Renal cortex interstitium (tissue), 11 donors: ENCODE results near the gene BBX. TPM values are rescaled to one million over a fixed set of nuclear protein-coding genes. Genes with fewer than 3 reads are reported as not detected.
A peak's percentile ranks its signal among the peaks of the same experiment; 100 is the strongest.

Source experiments
- DNase-seq, 11 donors: peaks; one replicate each; pipeline ENCODE4 v3.0.0-alpha.2; 2013; ENCODE audit warnings: low read depth in 9 of 11, low spot score in 4 of 11; ENCODE audit errors: extremely low read depth in 1 of 11
- polyA plus RNA-seq, 3 donors: library from polyadenylated mRNA; unstranded; fragments of 120-200 nt; gene quantifications; one replicate each; pipeline ENCODE4 v1.2.1, GENCODE V29; 2013; ENCODE audit not compliant: insufficient read length in 3 of 3

BBX gene
- polyA plus RNA-seq, 3 donors: 66.2 to 76.0 (median 73.4) TPM

DNA sequence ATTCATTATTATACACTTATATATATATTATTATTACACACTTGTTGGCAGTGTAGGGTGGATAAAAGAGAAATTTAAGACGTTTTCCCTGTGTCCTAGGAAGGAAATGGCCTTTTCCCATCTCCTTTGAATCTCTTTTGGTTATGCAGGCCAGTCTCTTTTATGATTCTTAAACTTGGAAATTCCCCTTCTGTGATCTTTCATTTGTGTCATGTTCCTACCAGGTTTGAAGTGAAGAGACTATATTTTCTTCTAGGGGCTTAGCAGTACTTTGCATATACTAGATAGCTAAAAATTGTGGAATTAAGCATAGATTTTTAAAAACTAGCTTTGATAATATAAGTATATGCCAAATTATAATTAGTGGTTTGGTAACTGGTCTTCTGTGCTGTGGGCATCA lies 58.5 kb downstream of the BBX start:
- no peak for DNase-seq

- no peak for DNase-seq
These were observed 65.5 kb downstream of the BBX start for GRCh38 chr3:107588217-107588616.

DNA sequence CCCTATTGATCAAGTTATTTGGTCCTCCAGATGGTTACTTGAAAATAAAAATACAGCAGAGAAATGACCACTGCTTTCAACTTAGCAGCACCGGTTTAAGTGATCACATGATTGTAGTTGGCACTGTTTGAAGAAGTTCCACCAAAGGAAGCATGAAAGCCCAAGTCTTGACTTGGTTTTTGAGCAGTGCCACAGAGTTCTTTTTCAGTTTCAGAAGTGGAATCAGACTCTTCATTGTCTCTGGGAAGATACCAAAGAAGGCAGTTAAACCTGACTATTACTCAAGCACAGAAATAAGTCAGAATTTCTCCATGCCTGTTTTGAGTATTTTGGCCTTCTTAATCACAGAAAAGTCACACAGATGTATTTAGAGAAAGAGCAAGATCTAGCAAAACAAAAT lies 66.7 kb downstream of the BBX start:
- no peak for DNase-seq

GRCh38 chr3:107590786-107591185 lies 68.0 kb downstream of the BBX start:
- no peak for DNase-seq

GRCh38 chr3:107592073-107592472 lies 69.3 kb downstream of the BBX start:
- DNase-seq: no peak

- no peak for DNase-seq
These were observed 72.1 kb downstream of the BBX start for GRCh38 chr3:107594870-107595269.

GRCh38 chr3:107596639-107597038 lies 73.9 kb downstream of the BBX start:
- DNase-seq: no peak

- DNase-seq: peak in 8 of 11 donors; percentile 28 to 52 (median 41)
These were observed 76.4 kb downstream of the BBX start for GRCh38 chr3:107598926-107599771.

DNA sequence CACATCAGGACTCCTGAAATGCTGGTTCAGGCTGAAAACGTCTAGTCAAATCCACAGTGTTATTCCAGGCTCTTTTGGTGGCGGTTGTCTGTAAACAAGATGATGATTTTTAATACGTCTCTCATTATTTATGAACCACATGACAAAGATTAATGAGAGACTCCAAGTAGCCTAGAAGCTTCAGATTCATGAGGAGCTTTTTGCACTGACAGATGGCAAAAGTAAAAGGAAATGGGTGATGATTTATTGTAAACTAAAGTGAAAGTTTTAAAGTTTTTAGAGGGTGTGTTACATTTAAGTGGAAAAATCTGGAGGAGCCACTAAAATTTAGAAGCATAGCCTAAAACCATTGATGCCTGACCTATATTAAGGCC lies 77.0 kb downstream of the BBX start:
- no peak for DNase-seq

- DNase-seq: no peak
These were observed 78.0 kb downstream of the BBX start for GRCh38 chr3:107600780-107601179.

GRCh38 chr3:107604057-107604822 lies 81.5 kb downstream of the BBX start:
- no peak for DNase-seq

GRCh38 chr3:107611775-107612469 lies 89.2 kb downstream of the BBX start:
- DNase-seq: no peak

DNA sequence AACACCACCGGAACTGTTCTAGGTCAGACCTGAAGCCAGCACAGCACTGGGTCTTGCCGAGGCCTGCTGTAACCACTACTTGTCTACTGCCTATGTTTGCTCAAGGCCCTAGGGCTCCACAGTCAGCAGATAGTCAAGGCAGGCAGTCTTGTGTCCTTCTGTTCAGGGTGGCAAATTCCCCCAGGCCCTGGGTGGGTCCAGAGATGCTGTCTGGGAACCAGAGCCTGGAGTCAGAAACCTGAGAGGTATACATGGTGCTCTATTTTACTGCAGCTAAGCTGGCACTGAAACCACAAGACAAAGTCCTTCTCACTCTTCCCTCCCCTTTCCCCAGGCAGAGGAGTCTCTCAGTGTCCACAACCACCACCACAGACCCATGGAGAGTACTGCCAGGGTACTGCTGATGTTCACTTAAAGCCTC lies 89.9 kb downstream of the BBX start:
- DNase-seq: no peak

DNA sequence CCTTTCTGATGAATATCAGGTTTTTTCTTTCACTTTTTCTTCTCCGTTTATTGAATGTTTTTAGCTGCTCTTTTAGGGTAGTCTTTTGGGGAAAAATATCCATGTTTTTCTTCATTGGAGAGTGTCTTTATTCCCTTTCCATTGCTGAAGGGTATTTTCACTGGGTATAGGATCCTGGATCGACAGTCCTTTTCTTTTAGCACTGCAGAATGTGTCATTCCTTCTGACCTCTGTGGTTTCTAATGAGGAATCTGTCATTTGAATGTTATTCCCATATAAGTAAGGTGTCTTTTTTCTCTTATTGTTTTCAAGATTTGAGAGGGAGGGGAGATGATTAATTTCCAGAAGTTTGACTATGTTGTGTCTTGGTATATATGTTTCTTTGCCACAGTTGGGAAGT lies 96.8 kb downstream of the BBX start:
- DNase-seq: no peak

DNA sequence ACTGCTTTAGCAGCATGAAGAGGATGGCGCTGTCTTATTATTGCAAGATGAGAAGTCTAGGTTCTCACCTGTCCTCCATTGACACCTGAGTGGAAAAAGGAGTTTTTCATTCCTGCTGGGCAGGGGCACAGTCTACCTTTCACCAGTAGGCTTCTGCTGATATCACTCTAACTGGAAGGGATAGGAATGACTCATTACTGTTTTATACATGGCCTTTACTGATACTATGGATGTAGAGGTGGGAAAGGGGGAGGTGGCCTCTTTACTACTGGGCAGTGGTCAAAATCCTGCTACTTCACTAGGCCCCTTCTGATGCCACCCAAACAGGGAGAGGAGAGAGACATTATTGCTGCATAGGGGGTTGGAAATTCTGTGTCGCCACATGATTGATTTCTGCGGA lies 97.8 kb downstream of the BBX start:
- no peak for DNase-seq

GRCh38 chr3:107621465-107621864 lies 98.7 kb downstream of the BBX start:
- DNase-seq: no peak

GRCh38 chr3:107627962-107628542 lies 105.3 kb downstream of the BBX start:
- no peak for DNase-seq

DNA sequence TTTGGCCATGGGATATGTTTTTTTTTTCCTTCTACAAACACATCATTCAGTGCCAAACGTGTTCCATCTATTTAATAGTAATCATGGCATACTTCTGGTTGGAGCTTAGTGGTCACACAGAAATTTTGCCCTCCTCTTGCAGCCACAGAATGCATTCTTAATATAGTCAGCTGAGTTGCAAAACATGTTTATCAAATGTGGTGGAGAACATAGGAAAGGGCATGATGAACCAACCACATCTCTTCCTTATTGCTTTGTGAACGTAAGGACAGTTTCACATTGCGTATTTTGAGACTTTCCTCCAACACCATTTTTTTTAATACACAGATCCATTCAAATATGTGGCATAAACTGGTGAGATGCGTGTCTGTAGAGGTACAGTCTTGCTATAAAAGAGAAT lies 106.8 kb downstream of the BBX start:
- DNase-seq: no peak

DNA sequence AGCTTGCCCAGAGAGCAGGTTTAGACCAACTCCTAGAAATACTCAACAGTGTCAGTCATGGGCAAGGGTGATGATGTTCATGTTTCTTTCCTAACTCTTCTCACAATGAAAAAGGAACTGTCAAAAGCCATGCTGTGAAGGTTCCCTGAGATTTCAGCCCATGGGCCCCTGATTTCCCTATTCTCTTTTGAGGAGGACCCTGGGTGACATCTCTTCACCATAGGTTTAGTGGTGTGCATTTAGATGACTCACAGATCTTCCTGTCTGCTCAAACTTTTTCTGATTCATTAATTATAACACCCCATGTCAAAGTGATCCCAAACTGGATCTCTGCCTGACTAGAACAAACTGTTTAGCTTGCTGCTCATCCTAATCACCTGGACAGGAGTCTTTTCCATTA lies 108.0 kb downstream of the BBX start:
- DNase-seq: no peak

GRCh38 chr3:107632576-107632975 lies 109.8 kb downstream of the BBX start:
- DNase-seq: no peak
